ENCODE results near the gene NEMP1.
"Not testable (repeated sequence)": the region's sequence is repeated elsewhere in the genome, so short reads cannot be mapped to it uniquely, and the experiment has no call there.

The NEMP1 gene

DNA sequence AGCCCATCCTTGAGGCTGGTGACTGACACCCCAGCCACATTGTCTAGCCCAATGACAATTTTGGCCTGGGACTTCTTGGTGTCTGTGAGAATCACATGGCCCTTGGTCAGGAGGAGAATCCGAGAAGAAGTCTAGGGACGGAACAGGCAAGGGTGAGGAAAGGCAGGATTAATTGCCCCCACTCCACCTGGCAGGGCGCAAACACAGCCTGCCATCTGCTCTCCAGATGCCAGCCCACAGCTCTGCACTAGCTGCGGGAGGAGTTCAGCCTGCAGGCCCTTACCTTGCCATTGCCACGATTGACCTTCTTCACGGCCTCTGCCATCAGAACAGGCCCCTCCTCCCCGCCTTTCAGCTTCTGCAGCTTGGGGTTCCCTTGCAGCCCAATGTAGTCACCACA lies 49.1 kb downstream of the NEMP1 start:
- Histone ChIP-seq H3K27me3 (ENCODE audit: insufficient read depth, insufficient read length) (no peaks in the 10 kb centered on the region), H3K4me3 (ENCODE audit: insufficient read length, low read depth) (no peak overlapping the region), H3K9ac (ENCODE audit: insufficient read length, low read depth) (no peak overlapping the region), H3K9me3 (ENCODE audit: insufficient read depth, low read length) (no peaks in the 10 kb centered on the region), H3K36me3 (ENCODE audit: insufficient read depth, insufficient read length, low read length) (no peaks in the 10 kb centered on the region), H3K4me1 (ENCODE audit: insufficient read depth, insufficient read length) (peaks cover 8% of the 10 kb centered on the region)
- TF ChIP-seq YY1 (IDR thresholded peaks at IDR 0.05; ENCODE audit: insufficient read depth, insufficient read length) (no peak), ZNF274 (IDR thresholded peaks at IDR 0.05; ENCODE audit: low read depth, low read length) (no peak), SUZ12 (IDR thresholded peaks at IDR 0.05; ENCODE audit: extremely low read depth, insufficient read depth, insufficient read length) (no peak)
- DNase-seq (ENCODE audit: low read depth, low spot score), result no peak

DNA sequence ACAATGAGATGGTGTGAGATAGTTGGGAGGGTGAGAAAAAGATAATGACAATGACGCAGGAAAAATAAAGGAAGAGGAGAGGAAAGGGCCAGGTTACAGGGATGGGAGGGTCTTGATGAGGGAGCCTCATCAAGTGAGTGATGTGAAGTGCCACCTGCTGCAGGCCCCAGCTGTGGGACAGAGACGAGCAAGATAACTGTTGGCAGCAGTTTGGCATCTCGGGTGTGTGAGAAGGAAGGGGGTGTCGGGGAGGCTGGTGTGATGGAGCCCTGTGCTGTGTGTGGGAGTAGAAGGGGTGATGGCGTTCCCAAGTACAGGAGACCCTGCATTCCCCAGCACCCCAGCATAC lies 50.8 kb downstream of the NEMP1 start:
- Histone ChIP-seq H3K36me3 (ENCODE audit: insufficient read depth, insufficient read length, low read length) (no peaks in the 10 kb centered on the region), H3K4me1 (ENCODE audit: insufficient read depth, insufficient read length) (peaks cover 8% of the 10 kb centered on the region), H3K9me3 (ENCODE audit: insufficient read depth, low read length) (no peaks in the 10 kb centered on the region), H3K9ac (ENCODE audit: insufficient read length, low read depth) (no peak overlapping the region), H3K27me3 (ENCODE audit: insufficient read depth, insufficient read length) (no peaks in the 10 kb centered on the region), H3K4me3 (ENCODE audit: insufficient read length, low read depth) (no peak overlapping the region)
- DNase-seq (ENCODE audit: low read depth, low spot score), result no peak
- no peak for TF ChIP-seq SUZ12 (IDR thresholded peaks at IDR 0.05; ENCODE audit: extremely low read depth, insufficient read depth, insufficient read length)
- no peak for TF ChIP-seq YY1 (IDR thresholded peaks at IDR 0.05; ENCODE audit: insufficient read depth, insufficient read length)
- no peak for TF ChIP-seq ZNF274 (IDR thresholded peaks at IDR 0.05; ENCODE audit: low read depth, low read length)

DNA sequence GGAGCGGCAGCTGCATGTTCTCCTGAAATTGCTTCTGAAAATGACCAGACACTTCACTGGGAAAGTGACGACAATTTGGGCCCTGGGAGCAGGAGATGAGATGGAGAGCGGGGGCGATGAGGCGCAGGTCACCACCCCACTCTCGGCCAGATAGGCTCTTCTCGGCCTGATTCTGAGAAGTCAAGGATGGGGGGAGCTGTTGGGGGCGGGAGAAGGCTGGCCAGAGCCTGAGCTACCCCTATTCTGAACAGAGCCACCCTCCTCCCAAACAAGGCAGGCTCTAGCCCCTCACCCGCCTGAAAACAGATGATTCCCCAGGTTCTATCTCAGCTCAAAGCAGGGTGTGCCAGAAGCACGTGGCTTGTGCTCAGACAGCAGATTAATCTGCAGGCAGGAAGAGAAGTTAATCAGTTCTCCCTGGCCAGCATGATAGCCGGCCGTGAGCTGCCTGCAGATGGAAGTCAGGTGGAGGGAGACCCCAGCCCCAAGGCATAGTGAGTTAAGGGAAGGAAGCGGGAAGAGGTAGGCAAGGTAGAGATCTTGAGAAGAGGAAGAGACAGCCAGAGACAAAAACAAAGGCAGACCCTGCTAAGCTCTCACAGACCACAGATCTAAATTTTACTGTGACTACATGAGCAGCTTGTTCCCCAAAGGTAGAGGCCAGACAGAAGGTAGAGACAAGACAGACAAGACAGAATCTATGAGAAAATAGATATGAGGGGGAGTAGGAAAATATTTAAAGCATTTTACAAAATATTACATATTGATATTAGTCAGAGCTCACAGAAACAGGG lies 51.4 kb downstream of the NEMP1 start:
- H3K9ac ChIP-seq (ENCODE audit: insufficient read length, low read depth), result no peak overlapping the region
- H3K4me1 ChIP-seq (ENCODE audit: insufficient read depth, insufficient read length), result peaks cover 8% of the 10 kb centered on the region
- H3K36me3 ChIP-seq (ENCODE audit: insufficient read depth, insufficient read length, low read length), result no peaks in the 10 kb centered on the region
- H3K9me3 ChIP-seq (ENCODE audit: insufficient read depth, low read length), result no peaks in the 10 kb centered on the region
- no peak for DNase-seq (ENCODE audit: low read depth, low spot score)
- no peaks in the 10 kb centered on the region for H3K27me3 ChIP-seq (ENCODE audit: insufficient read depth, insufficient read length)
- H3K4me3 ChIP-seq (ENCODE audit: insufficient read length, low read depth), result no peak overlapping the region
- no peak for TF ChIP-seq YY1 (IDR thresholded peaks at IDR 0.05; ENCODE audit: insufficient read depth, insufficient read length)
- TF ChIP-seq ZNF274 (IDR thresholded peaks at IDR 0.05; ENCODE audit: low read depth, low read length), result no peak
- TF ChIP-seq SUZ12 (IDR thresholded peaks at IDR 0.05; ENCODE audit: extremely low read depth, insufficient read depth, insufficient read length), result no peak

DNA sequence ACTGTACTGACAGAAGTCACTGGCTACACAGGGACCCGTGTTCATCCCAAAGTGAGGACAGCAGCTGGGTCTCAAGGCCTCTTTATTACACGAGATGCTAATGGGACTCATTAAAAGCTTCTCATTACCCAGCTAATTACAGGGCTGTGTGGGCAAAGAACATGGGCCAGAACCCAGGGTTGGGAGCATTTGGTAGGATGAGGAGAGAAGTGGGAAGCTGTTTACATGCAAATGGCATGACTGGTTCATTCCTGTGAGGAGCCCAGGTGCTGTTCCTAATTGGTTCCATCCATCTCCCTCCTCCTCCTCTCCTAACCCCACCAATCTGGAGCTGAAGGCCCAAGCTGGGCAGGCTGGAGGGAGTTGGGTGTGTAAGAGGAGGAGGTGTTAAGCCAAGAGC lies 53.4 kb downstream of the NEMP1 start:
- Histone ChIP-seq H3K9ac (ENCODE audit: insufficient read length, low read depth) (no peak overlapping the region), H3K9me3 (ENCODE audit: insufficient read depth, low read length) (no peaks in the 10 kb centered on the region), H3K4me3 (ENCODE audit: insufficient read length, low read depth) (no peak overlapping the region), H3K4me1 (ENCODE audit: insufficient read depth, insufficient read length) (peaks cover 8% of the 10 kb centered on the region), H3K36me3 (ENCODE audit: insufficient read depth, insufficient read length, low read length) (no peaks in the 10 kb centered on the region), H3K27me3 (ENCODE audit: insufficient read depth, insufficient read length) (no peaks in the 10 kb centered on the region)
- no peak for TF ChIP-seq ZNF274 (IDR thresholded peaks at IDR 0.05; ENCODE audit: low read depth, low read length)
- TF ChIP-seq SUZ12 (IDR thresholded peaks at IDR 0.05; ENCODE audit: extremely low read depth, insufficient read depth, insufficient read length), result no peak
- TF ChIP-seq YY1 (IDR thresholded peaks at IDR 0.05; ENCODE audit: insufficient read depth, insufficient read length), result no peak
- DNase-seq (ENCODE audit: low read depth, low spot score), result no peak

DNA sequence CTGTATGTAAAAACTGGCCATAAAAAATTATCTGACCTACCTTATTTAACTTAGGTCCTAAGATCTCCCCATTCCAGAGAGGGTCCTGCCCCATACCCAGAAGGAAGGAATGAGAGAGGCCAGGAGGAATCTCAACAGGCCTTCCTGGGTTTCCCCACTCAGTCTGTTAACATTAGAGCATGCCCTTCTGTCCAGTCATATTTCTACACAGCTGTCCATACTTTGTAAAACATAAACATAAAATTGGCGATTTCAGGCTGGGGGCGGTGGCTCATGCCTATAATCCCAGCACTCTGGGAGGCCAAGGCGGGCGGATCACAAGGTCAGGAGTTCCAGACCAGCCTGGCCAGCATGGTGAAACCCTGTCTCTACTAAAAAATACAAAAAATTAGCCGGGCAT lies 56.3 kb downstream of the NEMP1 start:
- H3K4me3 ChIP-seq (ENCODE audit: insufficient read length, low read depth); H3K9me3 ChIP-seq (ENCODE audit: insufficient read depth, low read length); DNase-seq (ENCODE audit: low read depth, low spot score); H3K36me3 ChIP-seq (ENCODE audit: insufficient read depth, insufficient read length, low read length); H3K27me3 ChIP-seq (ENCODE audit: insufficient read depth, insufficient read length); H3K9ac ChIP-seq (ENCODE audit: insufficient read length, low read depth); H3K4me1 ChIP-seq (ENCODE audit: insufficient read depth, insufficient read length): not testable (repeated sequence)

DNA sequence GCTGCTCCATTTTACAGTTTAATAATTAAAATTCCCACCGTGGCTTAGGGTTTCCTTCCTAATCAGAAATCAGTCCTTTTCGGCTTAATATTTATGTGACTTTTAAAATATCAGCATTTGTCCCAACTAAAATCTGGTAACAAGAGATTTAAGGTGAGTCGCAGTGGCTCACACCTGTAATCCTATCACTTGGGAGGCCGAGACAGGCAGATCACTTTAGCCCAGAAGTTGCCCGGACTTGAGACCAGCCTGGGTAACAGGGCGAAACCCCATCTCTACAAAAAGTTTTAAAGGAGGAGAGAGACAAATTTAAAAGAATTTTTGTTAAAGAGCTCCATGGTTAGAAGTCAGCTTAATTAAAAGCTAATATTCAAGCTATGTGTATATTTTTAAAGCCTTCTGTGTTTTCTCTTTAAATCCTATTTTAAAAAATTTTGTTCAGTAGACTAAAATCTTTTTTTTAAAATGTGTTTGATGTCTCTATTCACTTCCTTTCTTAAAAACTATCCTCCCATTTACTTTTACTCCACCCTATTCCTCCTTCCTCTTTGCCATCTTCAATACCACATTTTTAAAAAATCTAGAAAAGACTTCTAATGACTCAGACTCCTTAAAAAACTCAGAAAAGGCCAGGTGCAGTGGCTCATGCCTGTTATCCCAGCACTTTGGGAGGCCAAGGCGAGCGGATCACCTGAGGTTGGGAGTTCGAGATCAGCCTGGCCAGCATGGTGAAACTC lies 58.4 kb downstream of the NEMP1 start:
- H3K36me3 ChIP-seq (ENCODE audit: insufficient read depth, insufficient read length, low read length), result no peaks in the 10 kb centered on the region
- TF ChIP-seq SUZ12 (IDR thresholded peaks at IDR 0.05; ENCODE audit: extremely low read depth, insufficient read depth, insufficient read length) (no peak), ZNF274 (IDR thresholded peaks at IDR 0.05; ENCODE audit: low read depth, low read length) (no peak), YY1 (IDR thresholded peaks at IDR 0.05; ENCODE audit: insufficient read depth, insufficient read length) (no peak)
- H3K4me1 ChIP-seq (ENCODE audit: insufficient read depth, insufficient read length), result peaks cover 5% of the 10 kb centered on the region
- DNase-seq (ENCODE audit: low read depth, low spot score), result no peak
- H3K27me3 ChIP-seq (ENCODE audit: insufficient read depth, insufficient read length), result no peaks in the 10 kb centered on the region
- H3K9ac ChIP-seq (ENCODE audit: insufficient read length, low read depth), result no peak overlapping the region
- H3K9me3 ChIP-seq (ENCODE audit: insufficient read depth, low read length), result no peaks in the 10 kb centered on the region
- H3K4me3 ChIP-seq (ENCODE audit: insufficient read length, low read depth), result no peak overlapping the region

DNA sequence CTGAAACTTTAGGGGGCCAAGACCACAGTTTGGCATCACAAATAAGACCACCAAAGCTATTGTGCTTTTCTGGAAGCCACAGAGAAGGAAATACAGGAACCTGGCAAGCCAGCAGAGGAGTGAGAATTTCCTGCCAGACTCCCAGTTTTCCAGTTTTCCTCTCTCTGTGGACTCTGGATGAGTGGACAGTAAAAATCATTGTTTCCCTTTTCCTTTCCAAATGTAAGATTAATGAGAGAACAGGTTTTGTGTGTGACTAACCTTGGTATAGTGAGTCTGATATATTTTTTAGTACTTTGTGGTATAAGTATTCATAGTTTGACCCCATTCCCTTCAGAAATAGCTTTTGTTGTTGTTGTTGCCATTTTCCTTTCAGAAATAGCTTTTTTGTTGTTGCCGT lies 59.7 kb downstream of the NEMP1 start:
- H3K9me3 ChIP-seq (ENCODE audit: insufficient read depth, low read length), result no peaks in the 10 kb centered on the region
- no peak for DNase-seq (ENCODE audit: low read depth, low spot score)
- peaks cover 5% of the 10 kb centered on the region for H3K4me1 ChIP-seq (ENCODE audit: insufficient read depth, insufficient read length)
- no peak for TF ChIP-seq ZNF274 (IDR thresholded peaks at IDR 0.05; ENCODE audit: low read depth, low read length)
- no peak for TF ChIP-seq SUZ12 (IDR thresholded peaks at IDR 0.05; ENCODE audit: extremely low read depth, insufficient read depth, insufficient read length)
- TF ChIP-seq YY1 (IDR thresholded peaks at IDR 0.05; ENCODE audit: insufficient read depth, insufficient read length), result no peak
- no peaks in the 10 kb centered on the region for H3K36me3 ChIP-seq (ENCODE audit: insufficient read depth, insufficient read length, low read length)
- no peak overlapping the region for H3K9ac ChIP-seq (ENCODE audit: insufficient read length, low read depth)
- H3K4me3 ChIP-seq (ENCODE audit: insufficient read length, low read depth), result no peak overlapping the region
- H3K27me3 ChIP-seq (ENCODE audit: insufficient read depth, insufficient read length), result no peaks in the 10 kb centered on the region

DNA sequence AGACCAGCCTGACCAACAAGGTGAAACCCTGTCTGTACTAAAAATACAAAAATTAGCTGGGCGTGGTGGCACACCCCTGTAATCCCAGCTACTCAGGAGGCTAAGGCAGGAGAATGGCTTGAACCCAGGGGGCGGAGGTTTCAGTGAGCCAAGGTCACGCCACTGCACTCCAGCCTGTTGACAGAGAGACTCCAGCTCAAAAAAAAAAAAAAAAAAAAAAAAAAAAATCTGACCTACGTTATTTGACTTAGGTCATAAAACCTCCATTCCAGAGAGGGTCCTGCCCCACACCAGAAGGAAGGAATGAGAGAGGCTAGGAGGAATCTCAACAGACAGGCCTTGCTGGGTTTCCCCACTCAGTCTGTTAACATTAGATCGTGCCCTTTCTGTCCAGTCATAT lies 60.2 kb downstream of the NEMP1 start:
- H3K9ac ChIP-seq (ENCODE audit: insufficient read length, low read depth); H3K9me3 ChIP-seq (ENCODE audit: insufficient read depth, low read length); H3K27me3 ChIP-seq (ENCODE audit: insufficient read depth, insufficient read length); H3K36me3 ChIP-seq (ENCODE audit: insufficient read depth, insufficient read length, low read length); DNase-seq (ENCODE audit: low read depth, low spot score); H3K4me3 ChIP-seq (ENCODE audit: insufficient read length, low read depth); H3K4me1 ChIP-seq (ENCODE audit: insufficient read depth, insufficient read length): not testable (repeated sequence)
